NCI-H1105 treated with DMSO at 0.1 percent for 48 hours (cell line): ENCODE measurements around the gene PALD1.

Source experiments
- DNase-seq: peaks from one replicate; lab custom pipeline; 2025; lab: John Stamatoyannopoulos, UW

Gene PALD1

DNA sequence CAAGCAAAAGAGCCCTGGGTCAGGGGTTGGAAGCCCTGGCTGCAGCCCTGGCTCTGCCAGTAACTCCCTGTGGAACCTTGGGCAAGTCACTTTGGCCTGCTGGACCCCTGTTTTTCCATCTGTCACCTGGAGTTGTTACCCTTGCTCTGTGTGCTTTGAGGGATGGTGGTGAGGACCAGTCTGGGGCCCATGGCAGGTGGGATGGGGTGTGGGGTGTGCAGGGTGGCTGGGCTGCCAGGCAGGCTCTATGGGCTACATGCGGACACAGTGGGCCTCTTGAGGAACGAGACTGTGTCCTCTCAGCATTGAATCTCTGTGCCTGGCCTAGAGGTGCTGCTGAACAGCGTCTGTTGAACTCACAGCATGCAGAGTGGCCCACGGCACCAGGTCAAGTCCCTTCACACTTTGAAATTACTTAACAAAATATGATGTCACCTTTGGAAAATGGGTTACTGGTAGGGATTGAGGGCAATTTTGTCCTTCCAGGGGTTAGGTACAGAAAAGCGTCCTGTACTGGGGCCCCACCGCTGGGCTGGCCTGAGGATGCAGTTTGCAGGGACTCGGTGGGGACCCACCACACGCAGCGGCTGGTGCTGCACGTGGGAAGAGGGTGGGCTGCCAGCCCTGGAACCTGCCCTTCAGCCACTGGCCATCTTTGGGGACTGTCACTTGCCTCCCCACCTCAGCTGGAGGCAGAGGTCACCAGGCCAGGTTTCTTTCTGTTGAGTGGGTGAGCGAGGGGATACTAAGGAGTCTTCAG is 78.7 kb downstream of the PALD1 start:
- DNase-seq: no peak

GRCh38 chr10:70557876-70558275 is 79.3 kb downstream of the PALD1 start:
- no peak for DNase-seq

- DNase-seq: no peak
These were observed 79.7 kb downstream of the PALD1 start for GRCh38 chr10:70558295-70558694.

GRCh38 chr10:70558871-70559810 is 80.6 kb downstream of the PALD1 start:
- DNase-seq: no peak

- no peak for DNase-seq
These were observed 81.3 kb downstream of the PALD1 start for GRCh38 chr10:70559861-70560260.

GRCh38 chr10:70560511-70560941 is 82.0 kb downstream of the PALD1 start:
- DNase-seq: no peak

GRCh38 chr10:70561070-70561469 is 82.5 kb downstream of the PALD1 start:
- DNase-seq: no peak

DNA sequence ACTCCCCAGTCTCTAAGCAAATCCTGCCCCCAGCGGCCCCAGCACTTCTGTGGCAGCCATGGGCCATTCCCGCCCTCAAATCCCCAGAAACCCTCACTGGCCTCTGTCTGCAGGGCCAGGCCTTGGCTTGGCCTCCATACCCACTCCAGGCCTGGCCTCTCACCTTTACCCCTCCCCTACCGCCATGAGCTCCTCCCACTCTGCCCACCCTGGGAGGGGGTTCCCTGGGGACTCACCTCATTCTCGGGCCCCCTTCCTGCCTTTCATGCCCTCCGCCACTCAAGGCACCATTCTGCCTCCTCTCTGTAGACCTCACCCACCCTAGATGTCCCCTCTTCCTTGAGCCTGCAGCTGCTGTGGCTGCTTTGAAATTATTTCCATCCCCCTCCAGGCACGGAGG is 83.0 kb downstream of the PALD1 start:
- no peak for DNase-seq

DNA sequence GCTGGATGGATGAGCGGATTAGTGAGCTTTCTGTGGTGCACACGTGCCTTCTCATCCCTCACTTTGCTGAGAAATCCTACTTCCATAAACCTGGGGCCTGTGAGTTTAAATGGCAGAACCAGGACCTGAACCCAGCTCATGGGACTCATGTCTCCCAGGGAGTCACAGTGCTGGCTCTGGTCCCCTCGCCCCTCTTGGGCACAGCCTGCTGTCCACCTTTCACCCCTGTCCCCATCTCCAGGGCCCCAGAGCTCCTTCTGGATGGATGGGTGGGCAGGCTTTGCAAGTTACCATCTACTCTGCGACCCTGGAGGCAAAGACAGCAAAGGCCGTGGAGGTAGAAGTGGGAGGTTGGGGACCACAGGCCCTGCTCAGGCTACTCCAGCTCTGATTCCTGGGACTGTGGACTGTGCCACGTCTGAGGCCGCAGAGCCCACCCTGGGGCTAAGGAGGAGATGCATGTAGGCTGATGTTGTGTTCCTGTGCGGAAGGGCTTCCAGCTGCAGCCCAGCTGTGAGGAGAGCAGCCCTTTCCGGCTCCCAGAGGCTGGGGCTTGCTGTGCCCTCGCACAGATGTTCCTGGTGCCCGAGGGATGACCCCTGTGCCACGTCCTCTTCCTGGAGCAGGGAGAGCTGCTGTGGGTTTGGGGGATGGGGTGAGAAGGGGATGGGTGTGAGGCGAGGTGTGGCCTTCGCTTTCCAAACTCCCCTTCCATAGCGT is 83.6 kb downstream of the PALD1 start:
- DNase-seq: no peak

GRCh38 chr10:70563230-70563629 is 84.7 kb downstream of the PALD1 start:
- no peak for DNase-seq

DNA sequence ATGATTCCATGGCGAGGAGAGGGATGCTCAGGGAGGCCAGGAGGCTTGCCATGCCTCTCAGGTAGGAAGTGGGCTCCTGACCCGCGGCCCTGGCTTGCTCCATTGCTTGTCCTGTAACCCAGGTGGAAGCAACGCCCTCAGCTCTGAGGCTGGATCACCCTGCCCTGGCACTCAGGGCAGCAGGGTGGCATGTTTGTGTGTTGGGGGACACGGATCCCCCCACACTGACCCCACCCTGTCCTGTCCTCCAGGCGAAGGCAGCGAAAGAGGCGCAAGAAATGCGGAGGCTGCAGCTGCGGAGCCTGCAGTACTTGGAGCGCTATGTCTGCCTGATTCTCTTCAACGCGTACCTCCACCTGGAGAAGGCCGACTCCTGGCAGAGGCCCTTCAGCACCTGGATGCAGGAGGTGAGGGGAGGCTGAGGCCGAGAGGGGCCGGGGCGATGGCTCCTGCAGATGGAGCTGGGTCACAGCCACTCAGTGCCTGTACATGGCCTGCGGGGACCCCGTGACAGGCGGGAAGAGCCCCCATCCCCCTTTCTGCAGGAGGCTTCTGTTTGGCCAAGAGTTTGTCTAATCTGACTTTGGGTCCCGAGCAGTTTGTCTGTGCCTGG is 85.7 kb downstream of the PALD1 start:
- no peak for DNase-seq

DNA sequence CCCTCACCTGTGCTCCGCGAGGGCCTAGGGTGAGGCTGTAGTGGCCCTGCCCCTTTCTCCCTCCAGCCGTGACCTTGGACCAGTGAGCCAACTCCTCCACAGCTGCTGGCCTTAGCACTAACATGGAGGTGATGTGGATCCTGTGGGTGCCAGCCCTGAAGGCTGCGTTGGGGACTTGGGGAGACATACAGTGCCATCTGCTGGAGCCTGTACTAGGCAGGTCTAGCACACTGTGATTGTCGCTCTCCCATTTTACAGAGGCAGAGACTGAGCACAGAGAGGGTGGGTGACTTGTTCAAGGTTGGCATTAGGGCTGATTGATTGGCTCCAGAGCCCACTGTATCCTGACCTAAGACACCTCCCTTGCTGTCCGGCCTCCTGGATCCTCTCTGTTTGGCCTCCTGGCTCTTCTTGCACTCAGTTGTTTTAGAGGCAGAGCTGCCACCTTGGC is 86.4 kb downstream of the PALD1 start:
- no peak for DNase-seq

- DNase-seq: no peak
These were observed 87.3 kb downstream of the PALD1 start for GRCh38 chr10:70565556-70566514.

DNA sequence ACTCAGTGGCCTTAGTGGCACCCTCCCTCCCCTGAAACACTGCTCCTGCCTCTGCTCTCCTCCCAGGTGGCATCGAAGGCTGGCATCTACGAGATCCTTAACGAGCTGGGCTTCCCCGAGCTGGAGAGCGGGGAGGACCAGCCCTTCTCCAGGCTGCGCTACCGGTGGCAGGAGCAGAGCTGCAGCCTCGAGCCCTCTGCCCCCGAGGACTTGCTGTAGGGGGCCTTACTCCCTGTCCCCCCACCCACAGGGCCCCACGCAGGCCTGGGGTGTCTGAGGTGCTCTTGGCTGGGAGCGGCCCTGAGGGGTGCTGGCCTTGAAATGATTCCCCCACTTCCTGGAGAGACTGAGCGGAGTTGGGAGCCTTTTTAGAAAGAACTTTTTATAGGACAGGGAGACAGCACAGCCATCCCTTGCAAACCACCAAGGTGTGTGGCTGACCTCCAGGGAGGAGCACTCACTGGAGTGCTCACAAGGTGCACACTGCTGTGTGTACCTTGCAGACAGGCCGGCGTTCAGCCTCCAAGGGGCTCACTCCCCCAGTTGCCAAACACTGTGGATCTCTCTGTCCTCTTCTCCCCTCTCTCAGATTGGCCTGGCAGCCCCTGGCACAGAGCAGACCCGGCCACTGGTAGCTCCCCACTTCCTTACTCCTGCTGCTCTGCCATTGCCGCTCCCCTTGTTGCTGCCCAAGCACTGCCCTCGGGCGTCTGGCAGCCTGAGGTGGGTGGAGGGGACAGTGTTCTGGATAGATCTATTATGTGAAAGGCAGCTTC is 88.1 kb downstream of the PALD1 start:
- DNase-seq: no peak

DNA sequence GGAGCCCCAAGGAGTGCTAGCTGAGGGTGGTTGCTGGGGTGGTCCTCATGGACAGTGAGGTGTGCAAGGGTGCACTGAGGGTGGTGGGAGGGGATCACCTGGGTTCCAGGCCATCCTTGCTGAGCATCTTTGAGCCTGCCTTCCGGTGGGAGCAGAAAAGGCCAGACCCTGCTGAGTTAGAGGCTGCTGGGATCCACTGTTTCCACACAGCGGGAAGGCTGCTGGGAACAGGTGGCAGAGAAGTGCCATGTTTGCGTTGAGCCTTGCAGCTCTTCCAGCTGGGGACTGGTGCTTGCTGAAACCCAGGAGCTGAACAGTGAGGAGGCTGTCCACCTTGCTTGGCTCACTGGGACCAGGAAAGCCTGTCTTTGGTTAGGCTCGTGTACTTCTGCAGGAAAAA is 89.0 kb downstream of the PALD1 start:
- no peak for DNase-seq

GRCh38 chr10:70568113-70568512 is 89.5 kb downstream of the PALD1 start:
- DNase-seq: no peak

DNA sequence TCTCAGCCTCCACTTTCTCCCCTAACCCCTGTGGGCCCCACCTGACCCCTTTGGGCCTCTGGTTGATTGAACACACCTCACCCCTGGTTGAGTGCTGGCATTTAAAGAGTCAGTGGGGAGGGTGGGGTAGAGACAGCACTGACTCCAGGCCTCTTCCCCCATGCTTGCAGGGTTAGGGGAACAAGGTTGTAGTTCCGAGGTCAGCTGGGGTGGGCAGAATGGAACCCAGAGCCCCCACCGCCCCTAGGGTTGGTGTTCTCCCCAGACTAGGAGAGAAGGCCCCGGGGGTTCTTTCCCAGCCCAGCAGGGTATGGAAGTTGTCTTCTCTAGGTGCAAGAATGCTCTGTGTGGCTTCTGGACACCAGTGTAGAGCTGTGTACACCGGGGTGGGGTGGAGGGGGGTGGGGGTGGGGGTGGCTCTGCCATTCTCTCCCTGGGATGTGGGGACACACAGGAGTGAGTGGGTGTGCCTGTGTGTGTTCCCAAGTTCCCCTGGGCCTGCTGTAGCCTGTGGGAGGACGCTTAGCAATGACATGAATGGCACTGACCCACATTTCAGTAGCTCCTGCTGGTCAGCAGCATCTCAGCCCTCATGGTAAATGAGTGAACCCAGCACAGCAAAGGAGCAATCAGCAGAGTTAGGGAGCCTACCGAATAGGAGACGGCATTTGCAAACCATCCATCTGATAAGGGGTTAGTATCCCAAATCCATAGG is 90.4 kb downstream of the PALD1 start:
- DNase-seq: no peak

DNA sequence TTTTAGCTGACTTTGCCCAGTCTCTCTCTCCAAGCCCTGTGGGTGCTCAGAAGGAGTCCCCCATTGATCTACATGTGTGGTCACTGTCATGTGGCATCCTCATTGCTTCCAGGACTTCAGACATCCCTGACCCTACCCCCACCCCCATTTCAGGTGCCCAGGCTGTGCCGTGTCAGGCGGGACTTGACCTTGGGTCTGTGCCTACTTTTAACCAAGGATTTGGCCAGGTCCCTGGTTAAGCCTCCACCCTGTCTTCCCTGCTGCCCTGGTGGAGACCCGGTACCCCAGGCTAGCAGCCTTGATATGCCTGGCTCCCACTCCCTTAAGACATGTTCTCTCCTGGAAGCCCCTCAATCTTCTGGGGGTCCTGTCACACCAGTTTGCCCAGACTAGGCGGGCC is 92.7 kb downstream of the PALD1 start:
- no peak for DNase-seq
